Embryonic facial prominence (tissue), 1 donor: ENCODE data around the gene NXN.
"Not testable (repeated sequence)": the region's sequence is repeated elsewhere in the genome, so short reads cannot be mapped to it uniquely, and the experiment has no call there.

Experiments used
- DNase-seq: peaks from one replicate; pipeline ENCODE4 v3.0.0-alpha.2; 2016; ENCODE audit errors: extremely low spot score

The NXN gene

GRCh38 chr17:862582-862981, 117.0 kb downstream of the NXN start:
- no peak for DNase-seq

- DNase-seq = no peak
These were observed 118.2 kb downstream of the NXN start for GRCh38 chr17:861364-861763.

GRCh38 chr17:860805-861204, 118.8 kb downstream of the NXN start:
- DNase-seq = no peak

- DNase-seq = no peak
These were observed 119.8 kb downstream of the NXN start for GRCh38 chr17:859824-860195.

GRCh38 chr17:859061-859823, 120.3 kb downstream of the NXN start:
- DNase-seq = no peak

- DNase-seq = no peak
These were observed 123.4 kb downstream of the NXN start for GRCh38 chr17:856149-856548.

- DNase-seq = no peak
These were observed 124.0 kb downstream of the NXN start for GRCh38 chr17:855569-855968.

GRCh38 chr17:852850-853249, 126.7 kb downstream of the NXN start:
- DNase-seq = not testable (repeated sequence)

- DNase-seq = no peak
These were observed 127.2 kb downstream of the NXN start for GRCh38 chr17:852349-852748.

- DNase-seq = no peak
These were observed 127.7 kb downstream of the NXN start for GRCh38 chr17:851924-852323.

- DNase-seq = no peak
These were observed 128.5 kb downstream of the NXN start for GRCh38 chr17:850851-851763.

- DNase-seq = no peak
These were observed 129.3 kb downstream of the NXN start for GRCh38 chr17:850086-850850.

- no peak for DNase-seq
These were observed 131.2 kb downstream of the NXN start for GRCh38 chr17:848402-848801.

- peak; percentile 78 for DNase-seq
These were observed 132.4 kb downstream of the NXN start for GRCh38 chr17:846901-847843.

GRCh38 chr17:841313-841712, 138.3 kb downstream of the NXN start:
- no peak for DNase-seq

- DNase-seq = no peak
These were observed 141.1 kb downstream of the NXN start for GRCh38 chr17:838486-838885.

GRCh38 chr17:836151-836550, 143.4 kb downstream of the NXN start:
- no peak for DNase-seq

- not testable (repeated sequence) for DNase-seq
These were observed 143.9 kb downstream of the NXN start for GRCh38 chr17:835721-836120.

GRCh38 chr17:835263-835662, 144.3 kb downstream of the NXN start:
- DNase-seq = peak; percentile 69

GRCh38 chr17:834136-834535, 145.4 kb downstream of the NXN start:
- no peak for DNase-seq

GRCh38 chr17:830950-831349, 148.6 kb downstream of the NXN start:
- no peak for DNase-seq
